ENCODE results near the gene PAX1. TPM values are rescaled to one million over a fixed set of nuclear protein-coding genes. Genes with fewer than 3 reads are reported as not detected.

Gene PAX1
- total and polyA plus RNA-seq, 4 donors, result 0.06 to 0.30 (median 0.14) TPM

GRCh38 chr20:21681234-21681921, 24.1 kb upstream of the PAX1 start:
- peak in 2 of 6 donors; percentile 23 to 66 for DNase-seq (ENCODE audit: low read depth in 4 of 6, low spot score in 6 of 6)
- Histone ChIP-seq H3K9me3 (ENCODE audit: control insufficient read depth, insufficient read depth, low read length) (no peaks in the 10 kb centered on the region), H3K27ac (ENCODE audit: low read depth, low read length) (no peak overlapping the region), H3K4me3 (ENCODE audit: low read depth, low read length) (no peak overlapping the region), H3K36me3 (ENCODE audit: control insufficient read depth, insufficient read depth, low read length) (no peaks in the 10 kb centered on the region), H3K4me1 (ENCODE audit: control insufficient read depth, insufficient read depth, low read length) (peaks cover 11% of the 10 kb centered on the region), H3K27me3 (ENCODE audit: control insufficient read depth, insufficient read depth, low read length) (no peaks in the 10 kb centered on the region)
- WGBS (ENCODE audit: insufficient coverage), result 50% methylated on average over 11 of the region's 14 CpGs

- Histone ChIP-seq H3K4me3 (ENCODE audit: low read depth, low read length) (no peak overlapping the region), H3K27me3 (ENCODE audit: control insufficient read depth, insufficient read depth, low read length) (no peaks in the 10 kb centered on the region), H3K36me3 (ENCODE audit: control insufficient read depth, insufficient read depth, low read length) (no peaks in the 10 kb centered on the region), H3K9me3 (ENCODE audit: control insufficient read depth, insufficient read depth, low read length) (no peaks in the 10 kb centered on the region), H3K4me1 (ENCODE audit: control insufficient read depth, insufficient read depth, low read length) (peaks cover 11% of the 10 kb centered on the region), H3K27ac (ENCODE audit: low read depth, low read length) (no peak overlapping the region)
- 49% methylated on average over 9 of the region's 10 CpGs for WGBS (ENCODE audit: insufficient coverage)
- no peak for DNase-seq (ENCODE audit: low read depth in 4 of 6, low spot score in 6 of 6)
These were observed 23.5 kb upstream of the PAX1 start for GRCh38 chr20:21681922-21682318.

- WGBS (ENCODE audit: insufficient coverage), result 17% methylated on average over 1 of the region's 8 CpGs
- Histone ChIP-seq H3K36me3 (ENCODE audit: control insufficient read depth, insufficient read depth, low read length) (no peaks in the 10 kb centered on the region), H3K27me3 (ENCODE audit: control insufficient read depth, insufficient read depth, low read length) (no peaks in the 10 kb centered on the region), H3K4me1 (ENCODE audit: control insufficient read depth, insufficient read depth, low read length) (peaks cover 11% of the 10 kb centered on the region), H3K9me3 (ENCODE audit: control insufficient read depth, insufficient read depth, low read length) (no peaks in the 10 kb centered on the region), H3K4me3 (ENCODE audit: low read depth, low read length) (no peak overlapping the region), H3K27ac (ENCODE audit: low read depth, low read length) (no peak overlapping the region)
- DNase-seq (ENCODE audit: low read depth in 4 of 6, low spot score in 6 of 6), result peak in 5 of 6 donors; percentile 43 to 92 (median 61)
These were observed 22.9 kb upstream of the PAX1 start for GRCh38 chr20:21682521-21682954.

- Histone ChIP-seq H3K36me3 (ENCODE audit: control insufficient read depth, insufficient read depth, low read length) (no peaks in the 10 kb centered on the region), H3K4me3 (ENCODE audit: low read depth, low read length) (no peak overlapping the region), H3K27me3 (ENCODE audit: control insufficient read depth, insufficient read depth, low read length) (no peaks in the 10 kb centered on the region), H3K27ac (ENCODE audit: low read depth, low read length) (no peak overlapping the region), H3K9me3 (ENCODE audit: control insufficient read depth, insufficient read depth, low read length) (no peaks in the 10 kb centered on the region), H3K4me1 (ENCODE audit: control insufficient read depth, insufficient read depth, low read length) (peaks cover 11% of the 10 kb centered on the region)
- WGBS (ENCODE audit: insufficient coverage), result 33% methylated on average over 1 of the region's 3 CpGs
- no peak for DNase-seq (ENCODE audit: low read depth in 4 of 6, low spot score in 6 of 6)
These were observed 20.8 kb upstream of the PAX1 start for GRCh38 chr20:21684671-21685070.

GRCh38 chr20:21685981-21686380, 19.5 kb upstream of the PAX1 start:
- Histone ChIP-seq H3K27me3 (ENCODE audit: control insufficient read depth, insufficient read depth, low read length) (no peaks in the 10 kb centered on the region), H3K4me1 (ENCODE audit: control insufficient read depth, insufficient read depth, low read length) (peaks cover 11% of the 10 kb centered on the region), H3K9me3 (ENCODE audit: control insufficient read depth, insufficient read depth, low read length) (no peaks in the 10 kb centered on the region), H3K4me3 (ENCODE audit: low read depth, low read length) (no peak overlapping the region), H3K36me3 (ENCODE audit: control insufficient read depth, insufficient read depth, low read length) (no peaks in the 10 kb centered on the region), H3K27ac (ENCODE audit: low read depth, low read length) (no peak overlapping the region)
- WGBS (ENCODE audit: insufficient coverage), result no CpG with 5 or more reads among the region's 2 CpGs
- no peak for DNase-seq (ENCODE audit: low read depth in 4 of 6, low spot score in 6 of 6)

GRCh38 chr20:21693322-21693721, 12.1 kb upstream of the PAX1 start:
- H3K9me3 ChIP-seq (ENCODE audit: control insufficient read depth, insufficient read depth, low read length), result no peaks in the 10 kb centered on the region
- no peaks in the 10 kb centered on the region for H3K36me3 ChIP-seq (ENCODE audit: control insufficient read depth, insufficient read depth, low read length)
- H3K27ac ChIP-seq (ENCODE audit: low read depth, low read length), result no peak overlapping the region
- H3K4me1 ChIP-seq (ENCODE audit: control insufficient read depth, insufficient read depth, low read length), result no peaks in the 10 kb centered on the region
- 31% methylated on average over 6 of the region's 8 CpGs for WGBS (ENCODE audit: insufficient coverage)
- peaks cover 55% of the 10 kb centered on the region for H3K27me3 ChIP-seq (ENCODE audit: control insufficient read depth, insufficient read depth, low read length)
- no peak overlapping the region for H3K4me3 ChIP-seq (ENCODE audit: low read depth, low read length)
- DNase-seq (ENCODE audit: low read depth in 4 of 6, low spot score in 6 of 6), result no peak

GRCh38 chr20:21698494-21699215, 6.8 kb upstream of the PAX1 start:
- H3K4me3 ChIP-seq (ENCODE audit: low read depth, low read length), result no peak overlapping the region

GRCh38 chr20:21699216-21699508, 6.3 kb upstream of the PAX1 start:
- 31% methylated on average over 4 of the region's 8 CpGs for WGBS (ENCODE audit: insufficient coverage)
- Histone ChIP-seq H3K27ac (ENCODE audit: low read depth, low read length) (no peak overlapping the region), H3K4me1 (ENCODE audit: control insufficient read depth, insufficient read depth, low read length) (peaks cover 20% of the 10 kb centered on the region), H3K9me3 (ENCODE audit: control insufficient read depth, insufficient read depth, low read length) (no peaks in the 10 kb centered on the region), H3K36me3 (ENCODE audit: control insufficient read depth, insufficient read depth, low read length) (no peaks in the 10 kb centered on the region), H3K4me3 (ENCODE audit: low read depth, low read length) (no peak overlapping the region), H3K27me3 (ENCODE audit: control insufficient read depth, insufficient read depth, low read length) (peaks cover 97% of the 10 kb centered on the region)
- DNase-seq (ENCODE audit: low read depth in 4 of 6, low spot score in 6 of 6), result no peak

More at GRCh38 chr20:21698494-21699215, 6.8 kb upstream of the PAX1 start:
- no peaks in the 10 kb centered on the region for H3K36me3 ChIP-seq (ENCODE audit: control insufficient read depth, insufficient read depth, low read length)
- H3K27me3 ChIP-seq (ENCODE audit: control insufficient read depth, insufficient read depth, low read length), result peaks cover 94% of the 10 kb centered on the region
- no peaks in the 10 kb centered on the region for H3K9me3 ChIP-seq (ENCODE audit: control insufficient read depth, insufficient read depth, low read length)
- H3K4me1 ChIP-seq (ENCODE audit: control insufficient read depth, insufficient read depth, low read length), result peaks cover 20% of the 10 kb centered on the region
- no peak for DNase-seq (ENCODE audit: low read depth in 4 of 6, low spot score in 6 of 6)
- H3K27ac ChIP-seq (ENCODE audit: low read depth, low read length), result no peak overlapping the region
- WGBS (ENCODE audit: insufficient coverage), result 18% methylated on average over 8 of the region's 9 CpGs

GRCh38 chr20:21701171-21701876, 4.1 kb upstream of the PAX1 start:
- Histone ChIP-seq H3K27me3 (ENCODE audit: control insufficient read depth, insufficient read depth, low read length) (peaks cover 97% of the 10 kb centered on the region), H3K36me3 (ENCODE audit: control insufficient read depth, insufficient read depth, low read length) (no peaks in the 10 kb centered on the region), H3K9me3 (ENCODE audit: control insufficient read depth, insufficient read depth, low read length) (no peaks in the 10 kb centered on the region), H3K4me3 (ENCODE audit: low read depth, low read length) (no peak overlapping the region), H3K4me1 (ENCODE audit: control insufficient read depth, insufficient read depth, low read length) (peaks cover 35% of the 10 kb centered on the region), H3K27ac (ENCODE audit: low read depth, low read length) (no peak overlapping the region)
- no peak for DNase-seq (ENCODE audit: low read depth in 4 of 6, low spot score in 6 of 6)
- WGBS (ENCODE audit: insufficient coverage), result 7% methylated on average over 30 of the region's 33 CpGs
